NOMO-1 treated with dmso at 0.1 percent for 144 hours (cell line): Measurements from ENCODE around the gene HID1.
"Not testable (repeated sequence)": the region's sequence is repeated elsewhere in the genome, so short reads cannot be mapped to it uniquely, and the experiment has no call there.

ENCODE experiments used
- DNase-seq: peaks from one replicate; lab custom pipeline; 2025; ENCODE audit not compliant: unreplicated experiment; lab: John Stamatoyannopoulos, UW

HID1 gene

DNA sequence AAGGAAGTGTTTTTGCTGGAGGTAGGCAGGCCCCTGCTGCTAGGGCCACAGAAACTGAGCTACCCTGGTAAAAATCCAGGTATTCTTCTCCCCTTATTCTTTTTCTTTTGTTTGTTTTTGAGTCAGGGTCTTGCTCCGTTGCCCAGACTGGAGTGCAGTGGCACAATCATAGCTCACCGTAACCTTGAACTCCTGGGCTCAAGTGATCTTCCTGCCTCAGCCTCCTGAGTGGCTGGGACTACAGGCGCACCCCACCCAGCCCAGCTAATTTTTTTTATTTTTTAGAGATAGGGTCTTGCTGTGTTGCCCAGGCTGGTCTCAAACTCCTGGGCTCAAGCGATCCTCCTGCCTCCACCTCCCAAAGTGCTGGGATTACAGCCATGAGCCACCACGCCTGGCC is 3.1 kb downstream of the HID1 start:
- DNase-seq = not testable (repeated sequence)

DNA sequence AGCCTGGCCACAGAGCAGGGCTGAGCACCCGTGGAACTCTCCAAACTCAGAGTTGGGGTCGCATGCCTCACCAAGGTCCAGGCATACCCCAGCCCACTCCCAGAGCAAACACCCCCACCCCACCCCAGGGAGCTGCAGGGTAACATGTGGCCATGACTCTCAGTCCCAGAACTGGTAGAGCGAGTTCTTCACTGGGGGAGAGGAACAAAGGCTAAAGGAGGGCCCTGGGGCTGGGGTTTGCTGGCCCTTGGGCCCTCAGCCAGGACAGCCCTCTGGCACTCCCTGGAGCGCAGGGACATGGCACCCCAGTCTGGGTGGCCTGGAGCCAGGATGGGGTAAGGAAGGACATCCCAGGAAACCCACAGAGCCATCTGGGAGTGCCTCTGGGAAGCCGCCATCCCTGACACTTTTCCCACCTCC is 4.2 kb downstream of the HID1 start:
- DNase-seq = no peak

DNA sequence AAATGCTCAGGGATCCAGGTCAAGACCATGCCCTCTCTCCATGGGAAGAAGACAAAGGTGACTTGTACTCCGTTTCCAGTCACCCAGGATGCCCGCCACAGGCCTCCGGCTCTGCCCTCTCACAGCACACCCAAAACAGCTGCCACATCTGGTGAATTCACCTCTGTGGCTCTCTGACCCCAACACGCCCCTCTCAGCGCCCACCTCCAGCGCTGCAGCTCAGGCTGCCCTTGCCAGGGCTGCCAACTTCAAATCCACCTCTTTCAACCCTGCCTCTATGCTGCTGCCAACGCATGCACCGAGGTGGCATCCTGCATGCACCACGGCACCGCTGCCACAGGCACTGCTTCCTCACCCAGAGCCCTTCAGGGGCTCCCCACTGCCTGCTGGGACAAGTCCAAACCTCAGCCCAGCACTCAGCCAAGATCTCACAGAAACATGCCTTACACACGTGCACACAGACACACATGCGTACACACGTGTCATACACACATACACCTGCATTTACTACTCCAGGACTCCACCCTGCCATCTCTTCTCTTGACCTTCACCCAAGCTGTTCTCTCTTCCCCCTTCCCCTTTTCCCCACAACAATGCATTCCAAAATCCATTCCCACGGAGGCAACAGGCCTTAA is 7.5 kb downstream of the HID1 start:
- DNase-seq = no peak

DNA sequence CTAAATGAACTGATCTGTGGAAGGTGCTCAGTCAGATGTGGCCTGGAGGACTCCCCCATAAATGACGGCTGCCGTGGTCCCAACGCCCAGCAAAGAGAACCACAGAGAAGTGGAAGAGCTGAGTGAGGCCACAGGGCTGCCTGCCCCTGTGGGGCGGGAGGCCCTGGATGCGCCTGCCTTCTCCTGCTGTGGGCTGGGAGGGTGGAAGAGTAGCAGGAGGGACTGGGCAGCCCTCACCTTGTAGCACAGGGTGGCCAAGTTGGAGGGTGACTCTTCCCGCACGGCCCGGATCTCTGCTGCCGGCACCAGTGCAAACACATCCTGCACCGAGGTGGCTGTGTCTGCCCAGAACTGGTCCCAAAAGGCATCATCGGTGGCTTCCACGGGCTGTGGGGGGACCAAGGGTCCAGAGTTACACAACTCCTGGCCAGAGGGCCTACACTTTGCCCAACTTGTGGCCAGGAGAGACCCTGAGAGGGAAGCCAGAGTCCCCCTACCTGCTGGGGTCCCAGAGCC is 8.3 kb downstream of the HID1 start:
- DNase-seq = no peak

DNA sequence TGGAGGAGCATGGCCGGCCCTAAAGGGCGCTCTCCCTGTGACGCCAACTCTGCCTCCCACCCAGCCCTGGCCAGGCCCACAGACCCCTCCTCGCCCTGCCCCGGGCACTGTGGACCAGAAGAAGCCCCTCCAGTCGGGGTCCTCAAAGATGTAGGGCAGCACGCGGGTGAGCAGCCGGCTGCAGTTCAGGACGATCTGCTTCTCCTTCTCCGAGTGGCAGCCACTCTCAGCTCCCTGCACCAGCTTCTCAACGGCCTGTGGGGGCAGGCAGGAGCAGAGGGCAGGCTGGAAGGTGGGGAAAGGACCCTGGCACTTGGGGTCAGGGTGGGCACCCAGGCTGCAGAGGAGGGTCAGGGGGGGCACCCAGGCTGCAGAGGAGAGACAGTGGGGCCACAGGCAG is 8.9 kb downstream of the HID1 start:
- no peak for DNase-seq

DNA sequence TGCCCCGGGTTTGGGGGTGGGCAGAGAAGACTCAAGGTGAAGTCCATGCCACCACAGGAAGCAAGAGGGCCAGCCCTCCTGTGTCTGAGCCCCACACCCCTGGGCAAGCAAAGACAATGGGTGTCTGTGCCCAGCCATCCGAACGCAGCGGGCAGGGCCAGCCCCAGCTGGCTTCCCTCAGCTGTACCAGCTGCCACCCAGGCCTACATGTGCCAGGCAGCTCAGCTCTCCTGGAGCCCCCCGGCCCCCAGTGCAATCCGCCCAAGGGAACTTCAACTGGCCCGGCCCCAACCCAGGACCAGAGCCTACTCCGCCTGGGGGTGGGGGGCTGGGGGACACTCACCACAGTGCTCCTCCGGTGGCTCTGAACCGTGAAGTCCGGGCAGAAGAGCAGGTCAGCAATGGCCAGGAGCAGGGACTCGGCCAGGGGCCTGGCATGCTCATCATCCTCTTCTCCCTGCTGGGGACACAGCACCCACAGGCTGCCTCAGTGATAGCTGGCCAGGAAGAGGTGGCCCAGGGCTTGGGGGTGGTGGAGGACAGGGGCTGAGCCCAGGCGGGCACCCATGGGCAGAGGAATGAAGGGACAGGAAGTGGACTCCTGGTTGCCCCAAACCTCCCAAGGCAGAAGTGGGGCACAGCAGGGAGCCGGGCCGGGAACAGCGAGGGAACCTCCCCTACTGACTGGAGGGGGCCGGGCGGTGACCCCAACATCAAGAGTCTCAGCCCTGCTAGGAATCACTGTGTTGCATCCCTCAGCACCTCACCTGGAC is 9.8 kb downstream of the HID1 start:
- no peak for DNase-seq

DNA sequence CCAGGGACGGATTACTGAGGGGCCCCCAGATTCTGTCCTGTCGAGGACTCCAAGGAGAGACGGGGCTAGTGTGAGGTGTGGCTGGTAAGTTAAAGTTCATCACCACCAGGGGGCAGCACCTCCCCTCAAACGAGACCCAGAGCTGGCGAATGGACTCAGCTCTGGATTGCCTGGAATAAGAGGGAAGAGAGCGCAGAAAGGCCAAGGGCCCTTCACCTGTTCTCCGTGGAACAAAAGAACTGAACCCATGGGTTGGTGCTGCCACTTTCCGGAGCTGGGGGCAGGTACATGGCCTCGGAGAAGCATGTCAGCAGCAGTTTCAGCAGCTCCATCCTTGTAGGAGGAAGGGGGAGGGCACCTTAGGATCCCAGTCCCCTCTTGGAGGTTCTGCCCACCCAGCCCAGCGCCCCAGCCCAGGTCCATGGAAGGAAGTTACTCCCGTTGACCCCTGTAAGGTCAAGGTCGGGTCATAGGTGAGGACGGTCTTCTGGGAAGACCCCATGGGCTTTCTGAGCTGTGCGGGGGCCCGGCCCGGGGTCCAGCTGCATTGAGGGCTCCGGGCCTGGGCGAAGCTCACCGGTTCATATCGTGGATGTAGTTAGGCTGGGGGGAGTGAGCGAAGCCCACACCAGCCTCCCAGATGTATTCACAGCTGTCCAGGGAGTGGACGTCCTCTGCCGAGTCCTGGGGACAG is 10.8 kb downstream of the HID1 start:
- DNase-seq = peak; percentile 59

DNA sequence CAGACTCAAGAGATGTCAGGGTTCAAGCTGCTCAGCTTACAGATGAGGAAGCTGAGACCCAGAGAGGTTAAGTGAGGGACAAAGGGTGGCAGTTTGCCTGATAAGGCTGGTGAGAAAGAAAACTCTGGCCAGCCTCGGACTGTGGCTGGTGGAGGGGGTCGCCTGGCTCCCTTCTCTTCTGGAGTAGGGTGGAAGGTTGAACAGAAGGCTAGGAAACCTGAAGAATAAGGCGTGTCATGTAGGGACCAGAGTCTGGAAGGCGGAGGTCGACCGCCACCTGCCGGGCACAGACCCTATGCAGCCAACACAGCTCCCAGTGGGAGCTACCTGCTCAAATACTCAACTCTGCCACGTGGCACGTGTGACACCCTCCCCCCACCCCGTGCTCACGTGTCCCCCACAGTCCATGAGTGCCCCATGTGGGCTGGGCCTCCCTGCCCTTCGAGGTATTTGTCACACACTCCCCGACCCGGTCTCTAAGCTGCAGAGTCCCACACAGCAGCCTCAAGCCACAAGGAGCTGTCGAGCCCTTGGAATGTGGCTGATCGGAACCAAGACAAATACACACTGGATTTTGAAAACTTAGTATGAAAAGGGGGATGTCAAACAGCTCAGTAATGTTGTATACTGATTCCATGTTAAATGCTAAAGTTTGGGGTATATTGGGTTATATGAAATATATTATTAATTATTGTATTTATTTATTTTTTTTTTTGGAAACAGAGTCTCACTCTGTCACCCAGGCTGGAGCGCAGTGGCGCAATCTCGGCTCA is 11.8 kb downstream of the HID1 start:
- peak; percentile 39 for DNase-seq

DNA sequence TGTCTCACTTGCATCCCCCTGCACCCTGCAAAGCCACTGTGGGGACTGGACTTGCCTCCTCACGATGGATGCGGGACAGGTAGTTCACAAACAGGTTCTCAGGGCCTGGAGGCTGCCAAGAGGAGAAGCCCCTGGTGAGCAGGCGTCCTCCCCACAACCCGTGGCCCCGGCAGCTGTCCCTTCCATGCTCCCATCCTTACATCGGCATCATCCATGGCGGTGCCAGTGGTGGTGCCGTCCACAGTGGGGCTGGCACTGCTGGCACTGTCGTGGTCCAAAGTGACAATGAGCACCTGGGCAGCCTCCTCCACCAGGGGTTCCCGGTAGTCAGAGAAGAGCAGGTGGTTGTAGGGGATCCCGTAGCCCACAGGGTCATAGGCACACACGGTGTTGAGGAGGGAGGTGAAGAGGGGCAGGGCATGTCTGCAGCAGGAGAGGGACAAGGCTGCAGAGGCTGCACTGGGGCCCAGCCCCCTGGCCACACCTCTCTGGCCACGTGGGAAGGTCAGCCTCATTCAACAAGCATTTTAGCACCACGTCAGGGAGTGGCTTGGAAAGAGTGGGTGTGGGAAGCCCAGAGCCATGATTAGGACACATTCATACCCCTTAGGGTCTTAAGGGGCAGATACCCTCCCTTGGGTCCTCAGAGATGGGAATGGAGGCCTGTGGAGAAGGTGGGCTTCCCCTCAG is 12.6 kb downstream of the HID1 start:
- DNase-seq = no peak

DNA sequence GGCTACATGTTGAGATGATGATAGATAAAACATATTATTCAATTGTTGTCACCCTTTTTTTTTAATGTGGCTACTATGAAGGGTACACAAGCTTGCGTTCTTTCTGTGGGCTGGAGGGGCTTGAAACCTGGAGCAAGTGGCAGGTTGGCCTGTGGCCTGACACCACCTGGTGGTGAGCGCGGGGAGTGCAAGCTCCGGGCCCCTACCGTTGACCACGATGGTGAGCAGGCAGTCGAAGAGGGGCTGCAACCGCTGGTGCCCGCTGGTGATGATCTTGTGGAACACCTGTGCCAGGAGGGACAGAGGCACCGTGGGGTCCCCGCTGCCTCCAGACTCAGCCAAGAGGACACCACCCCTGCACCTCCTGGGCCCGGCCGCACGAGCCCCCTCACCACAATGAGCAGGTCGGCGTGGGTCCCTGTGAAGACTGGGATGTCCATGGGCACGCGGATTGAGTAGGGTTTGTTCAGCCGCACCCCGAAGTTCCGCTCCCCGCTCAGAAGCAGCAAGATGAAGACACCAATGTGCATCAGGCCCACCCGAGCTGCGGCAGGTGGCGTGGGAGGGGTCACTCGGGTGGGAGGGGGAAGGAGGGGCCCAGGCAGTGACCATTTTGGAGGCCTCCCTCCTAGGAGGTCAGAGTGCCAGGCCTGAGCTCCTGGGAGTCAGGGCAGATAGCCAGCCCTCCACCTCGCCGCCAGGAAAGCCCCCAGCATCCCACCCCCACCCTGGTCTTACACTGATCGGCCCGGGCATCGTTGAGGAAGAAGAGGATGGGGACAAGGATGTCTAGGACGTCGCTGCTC is 14.4 kb downstream of the HID1 start:
- no peak for DNase-seq

DNA sequence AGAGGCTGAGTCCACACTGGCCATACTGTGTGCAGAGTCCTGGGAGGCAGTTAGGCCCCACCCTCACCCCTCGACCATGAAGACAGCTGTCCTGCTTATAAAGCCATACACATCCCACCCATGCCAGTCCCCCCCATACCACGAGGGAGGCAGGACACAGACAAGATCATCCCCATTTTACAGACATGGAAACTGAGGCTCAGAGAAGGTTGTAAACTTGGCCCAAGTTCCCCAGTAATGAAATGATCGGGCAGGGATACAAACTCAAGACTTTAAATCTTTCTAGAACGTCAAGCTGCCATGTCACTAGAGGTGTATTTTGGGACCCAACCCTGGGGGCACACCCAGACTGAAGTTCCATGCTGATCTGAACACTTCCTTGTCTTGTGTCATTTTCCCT is 16.5 kb downstream of the HID1 start:
- DNase-seq = no peak

DNA sequence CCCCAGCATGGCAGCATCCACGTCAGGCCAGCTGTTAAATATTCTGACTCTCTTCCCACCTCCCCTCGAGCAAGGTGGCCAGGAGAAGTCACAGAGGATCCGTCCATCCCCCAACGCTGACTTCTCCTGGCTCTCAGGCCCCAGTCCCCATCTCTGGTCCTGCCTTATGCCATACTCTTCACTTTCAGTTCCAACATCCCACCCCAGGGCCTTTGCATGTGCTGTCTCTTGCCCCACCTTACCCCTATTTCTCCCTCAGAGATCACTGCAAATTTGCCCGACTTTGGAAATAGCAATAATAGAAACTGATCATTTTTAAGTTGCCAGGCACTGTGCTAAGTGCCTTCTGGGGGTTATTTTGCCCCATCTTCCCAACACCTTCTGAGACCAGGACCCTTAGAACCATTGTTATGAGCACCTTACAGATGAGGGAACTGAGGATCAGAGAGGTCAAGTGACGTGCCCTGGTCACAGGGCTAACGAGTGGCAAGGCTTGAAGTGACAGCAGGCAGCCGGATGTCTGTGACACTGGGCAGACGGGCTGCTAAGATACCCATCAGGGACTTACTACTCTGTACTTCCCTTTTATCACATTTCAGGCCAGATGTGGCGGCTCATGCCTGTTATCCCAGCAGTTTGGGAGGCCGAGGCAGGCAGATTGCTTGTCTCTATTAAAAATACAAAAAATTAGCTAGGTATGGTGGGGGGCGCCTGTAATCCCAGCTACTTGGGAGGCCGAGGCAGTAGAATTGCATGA is 17.7 kb downstream of the HID1 start:
- DNase-seq = no peak

DNA sequence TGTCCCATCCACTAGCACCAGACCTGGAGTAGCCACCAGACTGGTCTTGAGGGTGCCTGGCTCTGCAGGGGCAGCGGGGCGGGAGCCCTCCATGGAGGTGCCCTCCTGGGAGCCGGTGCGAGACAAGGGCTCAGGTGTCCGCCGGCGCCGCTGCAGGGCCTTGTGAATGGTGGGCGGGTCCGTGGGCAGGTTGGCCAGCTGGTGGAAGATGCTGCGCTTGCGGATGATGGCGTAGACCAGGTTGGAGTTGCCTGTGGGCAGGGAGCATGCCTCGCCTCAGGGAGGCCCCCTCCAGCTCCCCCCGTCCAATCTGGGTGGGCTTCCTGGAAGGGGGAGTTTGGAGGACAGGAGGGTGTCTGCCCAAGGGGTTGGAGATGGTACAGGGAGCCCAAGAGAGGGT is 18.4 kb downstream of the HID1 start:
- no peak for DNase-seq

DNA sequence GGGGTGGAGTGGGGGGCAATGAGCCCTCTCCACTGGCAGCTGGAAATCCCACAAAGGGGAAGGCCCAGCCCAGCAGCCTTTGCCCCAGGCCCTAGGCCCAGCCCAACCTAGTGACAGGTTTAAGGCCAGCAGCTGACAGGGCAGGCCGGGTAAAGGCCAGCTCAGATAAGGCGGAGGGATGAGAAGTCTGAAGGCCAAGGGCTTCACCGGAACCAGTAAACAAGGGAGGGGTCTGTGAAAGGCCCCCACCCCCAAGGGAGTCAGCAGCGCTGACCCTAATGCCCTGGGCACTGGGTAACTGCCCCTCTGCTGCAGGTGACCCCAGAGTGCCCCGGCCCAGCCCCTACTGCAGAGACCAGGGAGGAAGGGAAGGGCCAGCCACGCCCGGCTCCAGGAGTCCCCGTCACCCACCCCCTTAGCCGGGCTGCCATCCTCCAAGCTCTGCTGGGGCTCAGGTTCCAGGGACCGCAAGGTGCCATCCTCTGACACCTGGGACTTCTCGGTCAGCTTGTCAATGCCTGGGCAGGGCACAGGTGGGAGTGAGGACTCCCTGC is 19.3 kb downstream of the HID1 start:
- DNase-seq = no peak

DNA sequence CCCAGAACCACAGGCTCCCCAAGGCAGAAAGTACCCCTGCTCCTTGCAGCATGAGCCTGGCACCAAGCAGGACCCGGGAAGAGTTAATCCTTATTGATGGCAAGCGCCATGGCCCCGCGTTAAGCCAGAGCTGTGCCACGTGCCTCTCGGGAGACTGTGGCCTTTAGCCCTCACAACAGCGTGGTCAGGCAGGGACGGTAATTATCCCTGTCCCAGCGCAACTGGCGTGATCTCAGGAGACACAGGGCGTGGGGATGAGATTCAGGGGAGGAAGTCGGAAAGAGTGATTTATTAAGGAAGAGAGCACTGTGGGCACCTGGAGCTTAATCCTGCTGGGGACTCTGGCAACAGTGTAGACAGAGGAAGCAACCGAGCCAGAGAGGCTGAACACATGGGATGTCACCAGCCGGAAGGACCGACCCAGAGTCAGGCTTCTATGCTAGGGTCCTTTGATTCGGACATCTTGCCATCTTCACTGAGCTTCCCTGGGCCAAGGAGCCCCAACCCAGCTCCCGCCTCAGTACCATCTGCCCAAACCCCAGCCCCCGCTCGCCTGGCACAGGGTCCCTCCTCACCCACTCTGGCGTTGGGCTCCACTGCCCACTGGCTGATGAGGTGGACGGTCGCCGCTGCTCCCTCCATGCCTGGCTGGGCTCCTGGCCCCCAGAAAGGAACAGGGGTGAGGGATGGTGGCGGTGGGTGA is 20.0 kb downstream of the HID1 start:
- DNase-seq = no peak

DNA sequence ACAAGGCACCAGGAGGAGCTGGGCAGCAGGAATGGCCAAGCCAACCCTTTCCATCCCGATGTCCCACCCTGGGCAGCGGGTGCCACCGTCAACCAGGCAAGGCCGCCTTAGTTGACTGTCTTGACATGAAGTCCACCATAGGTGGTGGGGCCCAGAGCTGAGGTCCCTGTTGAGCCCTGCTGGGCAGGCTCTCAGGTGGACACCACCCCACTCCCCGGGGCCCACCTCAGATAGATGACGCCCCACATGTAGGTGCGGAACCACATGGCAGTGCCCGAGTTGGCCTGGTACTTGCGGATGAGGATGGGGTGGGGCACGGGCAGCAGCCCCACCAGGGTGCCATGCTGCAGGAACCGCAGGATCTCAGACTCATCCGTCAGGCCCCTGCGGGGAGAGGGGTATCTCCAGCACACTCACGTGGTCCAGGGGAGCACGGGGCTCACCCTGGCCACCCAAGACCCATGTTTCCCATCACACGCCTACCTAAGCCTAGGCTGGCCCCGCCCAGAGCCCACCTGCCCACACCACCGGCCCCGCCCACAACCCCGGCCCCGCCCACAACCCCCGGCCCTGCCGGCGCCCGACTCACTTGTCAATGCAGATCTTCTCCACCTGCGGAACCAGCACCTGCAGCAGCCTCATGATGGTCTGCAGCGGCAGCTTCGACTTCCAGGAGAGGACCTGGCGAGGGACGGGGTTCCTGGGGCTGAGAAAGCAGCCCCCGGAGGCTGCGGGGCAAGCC is 20.7 kb downstream of the HID1 start:
- DNase-seq = no peak

DNA sequence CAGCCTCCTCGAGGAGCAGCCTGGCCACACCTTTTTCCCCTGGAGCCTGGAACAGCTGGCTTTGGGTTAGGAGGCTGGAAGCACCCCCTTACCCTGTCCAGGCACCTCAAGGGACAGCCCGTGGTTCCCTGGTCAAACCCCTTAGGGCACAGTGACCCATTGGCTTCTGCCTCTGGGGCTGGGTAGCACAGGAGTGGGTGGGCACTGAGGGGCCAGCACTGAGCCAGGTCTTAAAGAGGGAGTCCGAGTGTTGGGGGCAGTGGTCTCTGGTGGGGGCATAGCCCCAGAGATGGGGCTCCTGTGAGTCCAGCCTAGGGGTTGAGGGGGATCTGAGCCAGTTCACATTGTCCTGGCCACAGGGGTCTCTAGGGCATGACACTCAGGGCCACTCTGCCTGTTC is 21.5 kb downstream of the HID1 start:
- DNase-seq = no peak

DNA sequence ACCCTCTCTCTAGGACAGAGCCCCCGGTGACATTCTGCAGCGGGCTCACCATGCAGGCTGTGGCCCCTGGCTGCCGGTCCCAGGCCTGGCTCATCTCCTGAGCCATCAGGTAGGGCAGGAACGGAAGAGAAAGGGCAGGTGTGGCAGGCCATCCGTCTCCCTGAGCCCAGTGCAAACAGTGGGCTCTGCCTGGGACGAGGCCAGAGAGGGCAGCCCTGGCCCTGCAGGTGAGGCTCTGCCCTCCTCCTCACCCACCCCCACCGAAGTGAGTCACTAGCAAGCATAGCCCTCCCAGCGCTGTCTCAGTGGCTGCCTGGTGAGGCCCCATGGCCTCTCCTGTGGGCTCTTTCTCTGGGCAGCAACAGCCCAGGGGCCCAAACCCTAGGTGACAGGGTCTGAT is 22.4 kb downstream of the HID1 start:
- no peak for DNase-seq
